ENCODE measurements around the gene LDLRAD4.

The LDLRAD4 gene

GRCh38 chr18:13289481-13290205 lies 71.1 kb downstream of the LDLRAD4 start:
- DNase-seq = no peak

- no peak for DNase-seq
These were observed 72.3 kb downstream of the LDLRAD4 start for GRCh38 chr18:13290856-13291271.

GRCh38 chr18:13291299-13291698 lies 72.7 kb downstream of the LDLRAD4 start:
- DNase-seq = no peak

GRCh38 chr18:13291745-13292447 lies 73.3 kb downstream of the LDLRAD4 start:
- no peak for DNase-seq

GRCh38 chr18:13292736-13293135 lies 74.2 kb downstream of the LDLRAD4 start:
- no peak for DNase-seq

GRCh38 chr18:13294309-13294708 lies 75.7 kb downstream of the LDLRAD4 start:
- no peak for DNase-seq

- no peak for DNase-seq
These were observed 77.3 kb downstream of the LDLRAD4 start for GRCh38 chr18:13295894-13296293.

GRCh38 chr18:13296867-13297574 lies 78.5 kb downstream of the LDLRAD4 start:
- DNase-seq = no peak

- DNase-seq = no peak
These were observed 79.7 kb downstream of the LDLRAD4 start for GRCh38 chr18:13298262-13298661.

- DNase-seq = peak; percentile 36
These were observed 81.5 kb downstream of the LDLRAD4 start for GRCh38 chr18:13300029-13300428.

GRCh38 chr18:13300796-13301195 lies 82.2 kb downstream of the LDLRAD4 start:
- DNase-seq = no peak

GRCh38 chr18:13302040-13302439 lies 83.5 kb downstream of the LDLRAD4 start:
- DNase-seq = no peak

- DNase-seq = no peak
These were observed 84.1 kb downstream of the LDLRAD4 start for GRCh38 chr18:13302457-13303225.

- no peak for DNase-seq
These were observed 85.3 kb downstream of the LDLRAD4 start for GRCh38 chr18:13303756-13304364.

- DNase-seq = no peak
These were observed 86.7 kb downstream of the LDLRAD4 start for GRCh38 chr18:13305301-13305700.

- DNase-seq = no peak
These were observed 88.0 kb downstream of the LDLRAD4 start for GRCh38 chr18:13306583-13306982.

GRCh38 chr18:13308369-13308768 lies 89.8 kb downstream of the LDLRAD4 start:
- DNase-seq = no peak

GRCh38 chr18:13309031-13309747 lies 90.6 kb downstream of the LDLRAD4 start:
- no peak for DNase-seq

GRCh38 chr18:13309748-13310670 lies 91.4 kb downstream of the LDLRAD4 start:
- DNase-seq = no peak

GRCh38 chr18:13311193-13311592 lies 92.6 kb downstream of the LDLRAD4 start:
- DNase-seq = no peak

GRCh38 chr18:13312515-13312914 lies 94.0 kb downstream of the LDLRAD4 start:
- DNase-seq = no peak
